Measurements from ENCODE around the gene COG5.

The COG5 gene

DNA sequence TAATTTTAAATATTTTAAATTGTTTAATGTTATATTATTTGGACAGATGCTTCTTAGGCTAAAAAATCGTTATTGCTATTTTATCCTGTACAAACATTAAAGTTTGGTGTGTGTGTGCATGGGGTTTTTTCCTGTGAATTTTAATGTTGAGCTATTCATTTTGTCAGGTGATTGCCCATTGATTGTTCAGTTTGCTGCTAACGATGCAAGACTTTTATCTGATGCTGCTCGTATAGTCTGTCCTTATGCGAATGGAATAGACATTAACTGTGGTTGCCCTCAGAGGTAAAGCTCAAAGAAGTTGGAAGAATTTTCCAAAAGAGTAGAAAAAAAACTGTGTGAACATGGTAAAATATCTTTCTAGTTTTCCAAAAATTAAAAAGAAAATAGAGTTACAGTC lies 9.8 kb upstream of the COG5 start:
- H3K4me2 ChIP-seq (ENCODE audit: low read length): no peak overlapping the region
- H3K27me3 ChIP-seq (ENCODE audit: control insufficient read depth, insufficient read depth, low read length): no peaks in the 10 kb centered on the region
- no peak overlapping the region for H3K4me3 ChIP-seq (ENCODE audit: low read depth, low read length)
- H3K27ac ChIP-seq: no peak overlapping the region
- no peaks in the 10 kb centered on the region for H3K9me3 ChIP-seq (ENCODE audit: control insufficient read depth, low read length)
- TF ChIP-seq, protein P1, sequence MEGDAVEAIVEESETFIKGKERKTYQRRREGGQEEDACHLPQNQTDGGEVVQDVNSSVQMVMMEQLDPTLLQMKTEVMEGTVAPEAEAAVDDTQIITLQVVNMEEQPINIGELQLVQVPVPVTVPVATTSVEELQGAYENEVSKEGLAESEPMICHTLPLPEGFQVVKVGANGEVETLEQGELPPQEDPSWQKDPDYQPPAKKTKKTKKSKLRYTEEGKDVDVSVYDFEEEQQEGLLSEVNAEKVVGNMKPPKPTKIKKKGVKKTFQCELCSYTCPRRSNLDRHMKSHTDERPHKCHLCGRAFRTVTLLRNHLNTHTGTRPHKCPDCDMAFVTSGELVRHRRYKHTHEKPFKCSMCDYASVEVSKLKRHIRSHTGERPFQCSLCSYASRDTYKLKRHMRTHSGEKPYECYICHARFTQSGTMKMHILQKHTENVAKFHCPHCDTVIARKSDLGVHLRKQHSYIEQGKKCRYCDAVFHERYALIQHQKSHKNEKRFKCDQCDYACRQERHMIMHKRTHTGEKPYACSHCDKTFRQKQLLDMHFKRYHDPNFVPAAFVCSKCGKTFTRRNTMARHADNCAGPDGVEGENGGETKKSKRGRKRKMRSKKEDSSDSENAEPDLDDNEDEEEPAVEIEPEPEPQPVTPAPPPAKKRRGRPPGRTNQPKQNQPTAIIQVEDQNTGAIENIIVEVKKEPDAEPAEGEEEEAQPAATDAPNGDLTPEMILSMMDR (IDR thresholded peaks at IDR 0.05): no peak
- no peak overlapping the region for H3K9ac ChIP-seq
- no peak overlapping the region for H2AFZ ChIP-seq
- H3K4me1 ChIP-seq: no peaks in the 10 kb centered on the region
- H3K36me3 ChIP-seq (ENCODE audit: control insufficient read depth, insufficient read depth, low read length): no peaks in the 10 kb centered on the region
- H3K79me2 ChIP-seq: no peaks in the 10 kb centered on the region

- Histone ChIP-seq H3K27me3 (ENCODE audit: control insufficient read depth, insufficient read depth, low read length) (no peaks in the 10 kb centered on the region), H3K36me3 (ENCODE audit: control insufficient read depth, insufficient read depth, low read length) (no peaks in the 10 kb centered on the region), H2AFZ (no peak overlapping the region), H3K4me2 (ENCODE audit: low read length) (no peak overlapping the region), H3K27ac (no peak overlapping the region), H3K9ac (no peak overlapping the region), H3K4me3 (ENCODE audit: low read depth, low read length) (no peak overlapping the region), H3K79me2 (no peaks in the 10 kb centered on the region), H3K4me1 (no peaks in the 10 kb centered on the region), H3K9me3 (ENCODE audit: control insufficient read depth, low read length) (no peaks in the 10 kb centered on the region)
- TF ChIP-seq, protein P1 (IDR thresholded peaks at IDR 0.05): no peak
These were observed 6.6 kb upstream of the COG5 start for GRCh38 chr7:107570298-107570697.

- Histone ChIP-seq H3K4me3 (ENCODE audit: low read depth, low read length) (peak overlapping the region; percentile 89), H3K9me3 (ENCODE audit: control insufficient read depth, low read length) (no peaks in the 10 kb centered on the region), H3K4me2 (ENCODE audit: low read length) (peak overlapping the region; percentile 87), H3K36me3 (ENCODE audit: control insufficient read depth, insufficient read depth, low read length) (no peaks in the 10 kb centered on the region), H3K9ac (peak overlapping the region; percentile 38), H3K79me2 (peaks cover 8% of the 10 kb centered on the region), H3K27ac (peak overlapping the region; percentile 88), H2AFZ (peak overlapping the region; percentile 100), H3K27me3 (ENCODE audit: control insufficient read depth, insufficient read depth, low read length) (no peaks in the 10 kb centered on the region), H3K4me1 (peaks cover 5% of the 10 kb centered on the region)
- TF ChIP-seq, protein P1 (IDR thresholded peaks at IDR 0.05): no peak
These were observed 1.0 kb upstream of the COG5 start for GRCh38 chr7:107564553-107565298.

GRCh38 chr7:107563081-107563774 lies 492 bp downstream of the COG5 start:
- Histone ChIP-seq H3K4me2 (ENCODE audit: low read length) (peak overlapping the region; percentile 87), H3K9ac (no peak overlapping the region), H2AFZ (peak overlapping the region; percentile 100), H3K4me3 (ENCODE audit: low read depth, low read length) (peak overlapping the region; percentile 89), H3K27me3 (ENCODE audit: control insufficient read depth, insufficient read depth, low read length) (no peaks in the 10 kb centered on the region), H3K27ac (peak overlapping the region; percentile 88), H3K9me3 (ENCODE audit: control insufficient read depth, low read length) (no peaks in the 10 kb centered on the region), H3K36me3 (ENCODE audit: control insufficient read depth, insufficient read depth, low read length) (no peaks in the 10 kb centered on the region), H3K79me2 (peaks cover 8% of the 10 kb centered on the region), H3K4me1 (peaks cover 5% of the 10 kb centered on the region)
- TF ChIP-seq, protein P1 (IDR thresholded peaks at IDR 0.05): no peak

Data from parathyroid adenoma (tissue), 2 donors.